ENCODE data around the gene TYRO3.
"Not testable (repeated sequence)": the region's sequence is repeated elsewhere in the genome, so short reads cannot be mapped to it uniquely, and the experiment has no call there.

TYRO3 gene

DNA sequence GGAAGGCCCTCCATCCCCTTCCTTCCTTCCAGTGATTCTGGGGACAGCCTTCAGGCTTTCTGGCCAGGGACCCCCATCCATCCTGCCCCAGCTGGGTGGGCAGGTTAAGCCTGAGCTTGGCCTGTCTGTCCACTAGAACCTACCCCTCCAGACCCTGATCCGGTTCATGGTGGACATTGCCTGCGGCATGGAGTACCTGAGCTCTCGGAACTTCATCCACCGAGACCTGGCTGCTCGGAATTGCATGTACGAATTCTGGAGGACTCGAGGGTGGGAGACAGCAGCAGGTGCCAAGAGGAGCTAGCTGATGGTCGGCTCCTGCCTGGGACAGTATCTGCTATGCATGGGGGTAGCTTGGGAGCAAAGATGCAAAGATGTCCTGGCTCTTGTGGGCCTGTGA lies 13.9 kb downstream of the TYRO3 start:
- no peak for DNase-seq (ENCODE audit: low read depth in 1 of 2, low spot score in 1 of 2)

DNA sequence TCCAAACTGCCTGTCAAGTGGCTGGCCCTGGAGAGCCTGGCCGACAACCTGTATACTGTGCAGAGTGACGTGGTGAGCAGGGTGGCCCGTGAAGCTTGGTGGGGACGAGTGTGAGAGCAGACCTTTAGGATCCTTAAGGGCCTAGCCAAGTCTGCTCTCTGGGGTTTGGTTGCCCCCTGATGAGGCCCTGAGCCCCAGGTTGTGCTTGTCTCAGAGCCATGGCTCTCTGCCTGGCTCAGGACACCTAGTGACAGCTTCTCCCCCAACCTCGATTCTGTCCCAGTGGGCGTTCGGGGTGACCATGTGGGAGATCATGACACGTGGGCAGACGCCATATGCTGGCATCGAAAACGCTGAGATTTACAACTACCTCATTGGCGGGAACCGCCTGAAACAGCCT lies 14.4 kb downstream of the TYRO3 start:
- no peak for DNase-seq (ENCODE audit: low read depth in 1 of 2, low spot score in 1 of 2)

DNA sequence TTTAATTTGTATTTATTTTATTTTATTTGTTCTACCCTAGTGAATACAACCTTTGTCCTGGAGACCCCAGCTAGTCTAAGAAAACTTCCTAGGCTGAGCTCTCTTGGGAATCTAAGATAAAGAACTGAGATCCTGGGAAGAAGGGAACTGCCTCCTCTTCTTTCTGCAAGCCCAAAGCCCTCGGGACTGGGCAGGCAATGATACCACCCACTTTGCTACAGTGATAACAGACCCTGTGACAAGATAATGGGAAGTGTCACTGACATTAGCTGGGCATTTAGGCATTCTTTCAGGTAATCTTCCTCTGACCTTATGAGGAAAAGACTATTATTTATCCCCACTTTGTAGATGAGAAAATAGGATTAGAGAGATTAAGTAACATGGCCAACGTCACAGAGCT lies 15.1 kb downstream of the TYRO3 start:
- DNase-seq (ENCODE audit: low read depth in 1 of 2, low spot score in 1 of 2) = no peak

- no peak for DNase-seq (ENCODE audit: low read depth in 1 of 2, low spot score in 1 of 2)
Observed at GRCh38 chr15:41575282-41575681, 16.3 kb downstream of the TYRO3 start.

DNA sequence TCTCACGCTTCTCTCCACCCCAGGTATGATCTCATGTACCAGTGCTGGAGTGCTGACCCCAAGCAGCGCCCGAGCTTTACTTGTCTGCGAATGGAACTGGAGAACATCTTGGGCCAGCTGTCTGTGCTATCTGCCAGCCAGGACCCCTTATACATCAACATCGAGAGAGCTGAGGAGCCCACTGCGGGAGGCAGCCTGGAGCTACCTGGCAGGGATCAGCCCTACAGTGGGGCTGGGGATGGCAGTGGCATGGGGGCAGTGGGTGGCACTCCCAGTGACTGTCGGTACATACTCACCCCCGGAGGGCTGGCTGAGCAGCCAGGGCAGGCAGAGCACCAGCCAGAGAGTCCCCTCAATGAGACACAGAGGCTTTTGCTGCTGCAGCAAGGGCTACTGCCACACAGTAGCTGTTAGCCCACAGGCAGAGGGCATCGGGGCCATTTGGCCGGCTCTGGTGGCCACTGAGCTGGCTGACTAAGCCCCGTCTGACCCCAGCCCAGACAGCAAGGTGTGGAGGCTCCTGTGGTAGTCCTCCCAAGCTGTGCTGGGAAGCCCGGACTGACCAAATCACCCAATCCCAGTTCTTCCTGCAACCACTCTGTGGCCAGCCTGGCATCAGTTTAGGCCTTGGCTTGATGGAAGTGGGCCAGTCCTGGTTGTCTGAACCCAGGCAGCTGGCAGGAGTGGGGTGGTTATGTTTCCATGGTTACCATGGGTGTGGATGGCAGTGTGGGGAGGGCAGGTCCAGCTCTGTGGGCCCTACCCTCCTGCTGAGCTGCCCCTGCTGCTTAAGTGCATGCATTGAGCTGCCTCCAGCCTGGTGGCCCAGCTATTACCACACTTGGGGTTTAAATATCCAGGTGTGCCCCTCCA lies 19.1 kb downstream of the TYRO3 start:
- no peak for DNase-seq (ENCODE audit: low read depth in 1 of 2, low spot score in 1 of 2)

DNA sequence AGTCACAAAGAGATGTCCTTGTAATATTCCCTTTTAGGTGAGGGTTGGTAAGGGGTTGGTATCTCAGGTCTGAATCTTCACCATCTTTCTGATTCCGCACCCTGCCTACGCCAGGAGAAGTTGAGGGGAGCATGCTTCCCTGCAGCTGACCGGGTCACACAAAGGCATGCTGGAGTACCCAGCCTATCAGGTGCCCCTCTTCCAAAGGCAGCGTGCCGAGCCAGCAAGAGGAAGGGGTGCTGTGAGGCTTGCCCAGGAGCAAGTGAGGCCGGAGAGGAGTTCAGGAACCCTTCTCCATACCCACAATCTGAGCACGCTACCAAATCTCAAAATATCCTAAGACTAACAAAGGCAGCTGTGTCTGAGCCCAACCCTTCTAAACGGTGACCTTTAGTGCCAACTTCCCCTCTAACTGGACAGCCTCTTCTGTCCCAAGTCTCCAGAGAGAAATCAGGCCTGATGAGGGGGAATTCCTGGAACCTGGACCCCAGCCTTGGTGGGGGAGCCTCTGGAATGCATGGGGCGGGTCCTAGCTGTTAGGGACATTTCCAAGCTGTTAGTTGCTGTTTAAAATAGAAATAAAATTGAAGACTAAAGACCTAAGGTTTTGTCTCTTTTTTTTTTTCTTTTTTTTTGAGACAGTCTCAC lies 19.8 kb downstream of the TYRO3 start:
- no peak for DNase-seq (ENCODE audit: low read depth in 1 of 2, low spot score in 1 of 2)

DNA sequence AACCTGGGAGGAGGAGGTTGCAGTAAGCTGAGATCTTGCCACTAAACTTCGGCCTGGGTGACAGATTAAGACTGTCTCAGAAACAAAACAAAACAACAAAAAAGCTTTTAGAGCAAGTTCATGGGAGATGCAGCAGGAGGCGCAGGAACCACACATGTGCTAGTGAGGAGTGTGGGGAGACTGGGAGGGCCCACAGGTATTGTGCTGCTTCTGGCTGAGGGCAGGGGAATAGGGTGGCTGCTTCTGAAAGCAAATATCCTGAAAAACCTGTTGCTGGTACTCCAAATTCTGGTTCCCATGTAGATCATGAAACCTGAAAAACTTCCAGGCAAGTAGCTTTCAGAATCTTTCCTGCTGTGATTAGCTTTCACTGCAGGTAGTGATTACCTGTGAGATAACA lies 22.1 kb downstream of the TYRO3 start:
- no peak for DNase-seq (ENCODE audit: low read depth in 1 of 2, low spot score in 1 of 2)

DNA sequence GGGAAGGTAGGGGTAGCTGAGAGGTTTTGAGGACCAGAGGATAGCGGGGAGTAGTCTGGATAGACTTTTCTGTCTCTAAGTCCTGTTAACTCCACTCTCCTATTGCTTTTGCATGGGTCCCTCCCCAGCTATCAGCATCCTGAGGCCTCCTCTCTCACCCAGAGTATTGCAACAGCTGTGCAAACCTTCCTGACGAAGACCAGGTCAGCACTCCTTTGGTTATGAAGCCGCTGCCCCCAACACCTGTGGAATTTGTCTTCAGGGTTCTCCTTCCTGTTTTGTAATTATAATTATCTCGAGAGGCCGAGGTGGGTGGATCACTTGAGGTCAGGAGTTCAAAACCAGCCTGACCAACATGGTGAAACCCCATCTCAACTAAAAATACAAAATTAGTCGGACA lies 24.8 kb downstream of the TYRO3 start:
- no peak for DNase-seq (ENCODE audit: low read depth in 1 of 2, low spot score in 1 of 2)

- no peak for DNase-seq (ENCODE audit: low read depth in 1 of 2, low spot score in 1 of 2)
Observed at GRCh38 chr15:41584636-41585126, 25.7 kb downstream of the TYRO3 start.

DNA sequence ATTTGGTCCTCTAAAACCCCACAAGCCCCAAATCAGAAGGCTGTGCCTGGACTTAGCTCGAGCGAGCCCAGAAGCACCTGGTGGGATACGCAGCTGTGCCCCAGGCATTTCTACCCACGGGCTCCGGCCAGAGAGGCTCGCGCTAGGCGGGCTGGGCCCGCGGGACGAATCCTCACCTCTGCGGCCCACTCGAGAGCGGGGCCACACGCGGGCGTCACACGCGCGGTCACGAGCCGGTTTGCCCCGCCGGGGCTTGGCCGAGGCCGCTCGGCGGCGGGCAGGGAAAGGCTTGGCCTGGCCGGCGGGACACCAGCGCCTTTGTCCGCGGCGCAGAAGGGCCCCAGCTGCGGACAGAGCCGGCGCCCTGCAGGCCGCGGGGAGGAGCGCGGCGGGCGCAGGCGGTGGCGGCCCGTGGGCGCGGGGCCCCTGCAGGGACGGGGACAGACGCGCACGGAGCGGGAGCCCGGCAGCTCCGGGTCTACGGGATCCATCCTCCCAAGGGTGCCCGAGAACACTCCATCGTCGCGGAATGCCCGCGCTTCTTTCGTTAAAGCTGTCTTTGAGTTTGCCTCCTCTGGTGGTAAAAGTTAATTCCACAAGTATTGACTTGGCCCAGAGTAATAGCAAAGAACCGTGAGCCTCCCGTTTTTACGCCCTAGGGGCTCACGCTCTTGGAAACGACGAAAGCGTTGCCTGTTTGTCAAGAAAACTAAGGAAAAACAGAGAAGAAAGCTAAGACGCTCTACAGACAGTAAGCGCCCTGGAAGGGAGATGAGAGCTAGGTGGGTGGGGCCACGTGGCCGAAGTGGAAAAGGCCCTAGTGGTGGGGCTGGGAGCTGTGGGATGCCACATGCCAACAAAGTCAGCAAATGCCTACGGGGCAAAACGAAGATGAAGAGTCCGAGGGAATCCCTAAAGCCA lies 26.4 kb downstream of the TYRO3 start:
- no peak for DNase-seq (ENCODE audit: low read depth in 1 of 2, low spot score in 1 of 2)

DNA sequence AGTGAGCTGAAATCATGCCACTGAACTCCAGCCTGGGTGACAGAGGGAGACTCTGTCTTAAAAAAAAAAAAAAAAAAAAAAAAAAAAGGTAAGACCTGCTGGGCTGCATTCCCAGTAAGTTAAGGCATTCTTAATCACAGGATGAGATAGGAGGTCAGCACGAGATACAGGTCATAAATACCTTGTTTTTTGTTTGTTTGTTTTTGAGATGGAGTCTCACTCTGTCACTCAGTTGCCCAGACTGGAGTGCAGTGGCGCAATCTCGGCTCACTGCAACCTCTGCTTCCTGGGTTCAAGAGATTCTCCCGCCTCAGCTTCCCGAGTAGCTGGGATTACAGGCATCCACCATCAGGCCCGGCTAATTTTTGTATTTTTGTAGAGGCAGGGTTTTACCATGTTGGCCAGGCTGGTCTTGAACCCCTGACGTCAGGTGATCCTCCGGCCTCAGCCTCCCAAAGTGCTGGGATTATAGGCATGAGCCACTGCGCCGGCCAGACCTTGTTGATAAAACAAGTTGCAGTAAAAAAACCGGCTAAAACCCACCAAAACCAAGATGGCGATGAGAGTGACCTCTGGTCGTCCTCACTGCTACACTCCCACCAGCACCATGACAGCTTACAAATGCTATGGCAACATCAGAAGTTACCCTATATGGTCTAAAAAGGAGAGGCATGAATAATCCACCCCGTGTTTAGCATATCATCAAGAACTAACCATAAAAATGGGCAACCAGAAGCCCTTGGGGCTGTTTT lies 27.7 kb downstream of the TYRO3 start:
- not testable (repeated sequence) for DNase-seq (ENCODE audit: low read depth in 1 of 2, low spot score in 1 of 2)

- DNase-seq (ENCODE audit: low read depth in 1 of 2, low spot score in 1 of 2) = not testable (repeated sequence)
Observed at GRCh38 chr15:41589018-41589417, 30.0 kb downstream of the TYRO3 start.

GRCh38 chr15:41589571-41589970 lies 30.6 kb downstream of the TYRO3 start:
- not testable (repeated sequence) for DNase-seq (ENCODE audit: low read depth in 1 of 2, low spot score in 1 of 2)

- not testable (repeated sequence) for DNase-seq (ENCODE audit: low read depth in 1 of 2, low spot score in 1 of 2)
Observed at GRCh38 chr15:41591217-41591616, 32.2 kb downstream of the TYRO3 start.

DNA sequence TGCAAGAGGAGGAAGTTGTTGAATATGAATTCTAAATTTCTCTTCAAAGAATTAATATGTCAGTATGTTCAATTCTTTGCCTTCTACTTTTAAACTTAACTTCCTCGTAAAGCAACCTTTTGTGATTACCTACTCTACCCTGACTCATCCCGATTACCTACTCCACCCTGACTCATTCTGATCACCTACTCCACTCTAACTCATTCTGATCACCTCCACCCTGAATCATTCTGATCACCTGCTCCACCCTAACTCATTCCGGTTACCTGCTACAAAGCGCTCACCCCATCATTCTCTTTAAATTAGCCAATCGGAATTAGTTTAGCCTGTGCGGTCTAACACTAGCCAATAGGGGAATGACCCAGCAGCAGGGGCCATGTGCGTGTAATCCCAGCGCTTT lies 33.7 kb downstream of the TYRO3 start:
- not testable (repeated sequence) for DNase-seq (ENCODE audit: low read depth in 1 of 2, low spot score in 1 of 2)

GRCh38 chr15:41594801-41595746 lies 36.1 kb downstream of the TYRO3 start:
- DNase-seq (ENCODE audit: low read depth in 1 of 2, low spot score in 1 of 2) = no peak

DNA sequence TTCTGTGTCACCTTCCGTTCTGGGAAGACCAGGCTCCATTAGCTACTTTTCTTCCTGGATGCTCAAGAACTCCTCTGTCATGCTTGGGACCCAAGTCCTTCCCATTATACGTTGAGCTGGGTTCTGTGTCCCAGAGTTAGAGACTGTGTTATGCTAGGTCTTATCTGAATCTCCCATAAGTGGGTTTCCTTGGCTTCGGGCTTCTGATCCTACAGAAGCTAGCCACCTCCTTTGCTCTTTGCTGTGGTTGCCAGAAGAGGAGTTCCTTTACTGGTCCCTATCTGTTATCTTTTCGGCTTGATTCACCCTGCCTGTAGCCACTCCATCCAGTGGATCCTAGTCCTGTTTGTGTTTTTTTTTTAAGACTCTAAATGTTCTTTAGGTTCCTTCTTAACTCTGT lies 38.0 kb downstream of the TYRO3 start:
- no peak for DNase-seq (ENCODE audit: low read depth in 1 of 2, low spot score in 1 of 2)

DNA sequence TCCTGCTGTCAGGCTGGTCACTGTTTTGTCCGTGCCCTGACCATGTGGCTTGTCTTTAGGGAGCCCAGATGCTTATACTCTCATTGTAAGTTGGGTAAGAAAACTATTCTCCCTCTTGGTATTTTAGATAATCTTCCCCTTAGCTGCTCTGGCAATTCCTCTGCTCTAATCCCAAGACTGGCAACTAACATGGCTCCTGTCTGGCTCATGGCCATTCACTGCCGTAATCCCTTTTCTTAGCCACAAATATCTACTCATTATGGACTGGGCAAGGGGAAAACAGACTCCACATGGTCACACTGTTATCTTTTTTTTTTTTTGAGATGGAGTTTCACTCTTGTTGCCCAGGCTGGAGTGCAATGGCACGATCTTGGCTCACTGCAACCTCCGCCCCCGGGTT lies 38.8 kb downstream of the TYRO3 start:
- DNase-seq (ENCODE audit: low read depth in 1 of 2, low spot score in 1 of 2) = no peak

GRCh38 chr15:41599061-41599460 lies 40.0 kb downstream of the TYRO3 start:
- no peak for DNase-seq (ENCODE audit: low read depth in 1 of 2, low spot score in 1 of 2)
